B cell (primary cell): ENCODE measurements around the gene CDKN2B.

ENCODE experiments used
- CTCF ChIP-seq: fragments of 200-600 bp; IDR thresholded peaks from one replicate; pipeline ENCODE4 v1.8.0; 2022; ENCODE audit warnings: antibody characterized with exemption, mild to moderate bottlenecking
- EZH2 ChIP-seq: IDR thresholded peaks from 2 replicates; pipeline ENCODE4 v1.6.1; 2012; ENCODE audit warnings: borderline replicate concordance, low read depth, mild to moderate bottlenecking, moderate library complexity, low read length; ENCODE audit not compliant: insufficient read depth, poor library complexity, severe bottlenecking

GRCh38 chr9:21989440-21990189 is 19.5 kb downstream of the CDKN2B start:
- TF ChIP-seq CTCF, result no peak
- no peak for TF ChIP-seq EZH2
